ENCODE data around the gene LCMT2. TPM values are rescaled to one million over a fixed set of nuclear protein-coding genes. Genes with fewer than 3 reads are reported as not detected.

The LCMT2 gene
- total RNA-seq, 2 donors from 2014 or later, result 1.3 to 3.4 TPM

- Histone ChIP-seq H3K27ac (no peak within 1 kb of the TSS), H3K36me3 (replicated peaks in 1 of 2; ENCODE audit: insufficient read depth in 1 of 2, low read depth in 2 of 2) (no peaks in the 10 kb centered on the region), H3K9me3 (no peaks in the 10 kb centered on the region), H3K4me1 (no peaks in the 10 kb centered on the region), H3K27me3 (peaks cover 0 to 4% of the 10 kb centered on the region in 2 donors), H3K4me3 (no peak within 1 kb of the TSS)
- ATAC-seq (no peak), DNase-seq (no peak)
- intact Hi-C loops (cut with DNase I), result no loop called here
- WGBS, 2 donors, result 81% methylated on average over 11 of the region's 11 CpGs
- TF ChIP-seq, protein P1, sequence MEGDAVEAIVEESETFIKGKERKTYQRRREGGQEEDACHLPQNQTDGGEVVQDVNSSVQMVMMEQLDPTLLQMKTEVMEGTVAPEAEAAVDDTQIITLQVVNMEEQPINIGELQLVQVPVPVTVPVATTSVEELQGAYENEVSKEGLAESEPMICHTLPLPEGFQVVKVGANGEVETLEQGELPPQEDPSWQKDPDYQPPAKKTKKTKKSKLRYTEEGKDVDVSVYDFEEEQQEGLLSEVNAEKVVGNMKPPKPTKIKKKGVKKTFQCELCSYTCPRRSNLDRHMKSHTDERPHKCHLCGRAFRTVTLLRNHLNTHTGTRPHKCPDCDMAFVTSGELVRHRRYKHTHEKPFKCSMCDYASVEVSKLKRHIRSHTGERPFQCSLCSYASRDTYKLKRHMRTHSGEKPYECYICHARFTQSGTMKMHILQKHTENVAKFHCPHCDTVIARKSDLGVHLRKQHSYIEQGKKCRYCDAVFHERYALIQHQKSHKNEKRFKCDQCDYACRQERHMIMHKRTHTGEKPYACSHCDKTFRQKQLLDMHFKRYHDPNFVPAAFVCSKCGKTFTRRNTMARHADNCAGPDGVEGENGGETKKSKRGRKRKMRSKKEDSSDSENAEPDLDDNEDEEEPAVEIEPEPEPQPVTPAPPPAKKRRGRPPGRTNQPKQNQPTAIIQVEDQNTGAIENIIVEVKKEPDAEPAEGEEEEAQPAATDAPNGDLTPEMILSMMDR (IDR thresholded peaks at IDR 0.05), result no peak
- no peak for TF ChIP-seq POLR2A (IDR thresholded peaks at IDR 0.05)
Measured at GRCh38 chr15:43302205-43302817, 28.1 kb downstream of the LCMT2 start, which contains the start of gene TGM7. Gene TGM7, minus strand, starts transcription at chr15:43302255.

DNA sequence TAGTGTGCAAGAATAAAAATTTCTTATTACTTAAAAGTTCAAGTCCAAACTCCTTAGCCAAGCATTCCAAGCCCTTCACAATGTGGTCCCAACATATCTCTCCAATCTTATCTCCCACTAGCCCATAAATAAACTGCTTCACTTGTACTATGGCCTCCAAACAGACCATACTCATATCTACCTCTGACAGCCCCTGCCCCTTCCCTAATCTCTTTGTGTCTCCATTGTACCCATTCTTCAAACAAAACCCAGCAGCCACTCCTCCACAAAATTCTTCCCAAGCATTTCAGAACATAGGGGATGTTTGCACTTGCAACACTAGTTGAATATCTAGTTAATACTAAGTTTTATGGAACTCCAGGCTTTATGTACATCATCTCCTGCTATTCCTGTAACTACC lies 30.5 kb downstream of the LCMT2 start:
- no peak overlapping the region for H3K4me3 ChIP-seq
- no peak overlapping the region for H3K27ac ChIP-seq
- TF ChIP-seq, protein P1 (IDR thresholded peaks at IDR 0.05), result no peak
- TF ChIP-seq POLR2A (IDR thresholded peaks at IDR 0.05), result no peak
- peaks cover 0 to 4% of the 10 kb centered on the region in 2 donors for H3K27me3 ChIP-seq
- no peaks in the 10 kb centered on the region for H3K4me1 ChIP-seq
- no peaks in the 10 kb centered on the region for H3K9me3 ChIP-seq
- intact Hi-C loops (cut with DNase I), result no loop called here
- H3K36me3 ChIP-seq (replicated peaks in 1 of 2; ENCODE audit: insufficient read depth in 1 of 2, low read depth in 2 of 2), result no peaks in the 10 kb centered on the region
- no peak for ATAC-seq
- DNase-seq, result no peak

- DNase-seq, result no peak
- intact Hi-C loops (cut with DNase I), result no loop called here
- WGBS, 2 donors, result 74 to 87% methylated on average over 3 of the region's 3 CpGs
- Histone ChIP-seq H3K36me3 (replicated peaks in 1 of 2; ENCODE audit: insufficient read depth in 1 of 2, low read depth in 2 of 2) (no peaks in the 10 kb centered on the region), H3K4me1 (peaks cover 3% of the 10 kb centered on the region), H3K27ac (no peak overlapping the region), H3K9me3 (no peaks in the 10 kb centered on the region), H3K4me3 (no peak overlapping the region), H3K27me3 (no peaks in the 10 kb centered on the region)
- no peak for ATAC-seq
- TF ChIP-seq POLR2A (IDR thresholded peaks at IDR 0.05), result no peak
- TF ChIP-seq, protein P1 (IDR thresholded peaks at IDR 0.05), result no peak
Measured at GRCh38 chr15:43299411-43299810, 31.0 kb downstream of the LCMT2 start.

DNA sequence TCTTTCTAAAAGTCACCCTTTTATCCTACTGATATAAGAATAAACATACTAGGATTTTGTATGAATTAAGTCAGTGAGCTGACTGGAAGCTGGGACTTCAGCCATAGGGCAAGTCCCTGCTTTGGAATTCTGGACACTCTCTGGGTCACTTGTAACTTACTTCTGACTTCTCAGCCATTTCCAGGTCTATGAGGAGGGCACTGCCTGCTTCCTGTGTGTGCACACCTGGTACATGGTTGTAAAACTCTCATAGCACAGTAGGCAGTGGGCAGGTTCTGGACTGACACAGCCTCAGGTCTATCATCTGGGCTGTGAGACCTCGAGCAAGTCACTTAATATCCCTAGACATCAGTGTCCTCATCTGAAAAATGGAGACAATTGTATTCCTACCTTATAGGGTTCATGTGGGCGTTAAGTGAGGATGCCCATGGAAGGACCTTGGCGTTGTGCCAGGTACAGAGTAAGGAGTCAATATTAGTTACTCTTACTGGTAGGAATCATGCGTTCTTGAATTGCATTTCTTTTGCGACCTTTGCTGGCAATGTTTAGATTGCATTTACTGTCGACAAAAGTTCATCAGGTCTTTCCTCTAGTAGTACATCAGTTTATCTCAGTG lies 36.2 kb downstream of the LCMT2 start:
- peak; percentile 36 to 69 (median 65) for DNase-seq
- H3K4me1 ChIP-seq, result peaks cover 9% of the 10 kb centered on the region
- intact Hi-C loops (cut with DNase I), result no loop called here
- H3K9me3 ChIP-seq, result no peaks in the 10 kb centered on the region
- no peak overlapping the region for H3K4me3 ChIP-seq
- WGBS, 2 donors, result 21 to 26% methylated on average over 6 of the region's 6 CpGs
- TF ChIP-seq POLR2A (IDR thresholded peaks at IDR 0.05), result peak in 1 of 3 donors; percentile 28
- TF ChIP-seq, protein P1 (IDR thresholded peaks at IDR 0.05), result no peak
- H3K36me3 ChIP-seq (replicated peaks in 1 of 2; ENCODE audit: insufficient read depth in 1 of 2, low read depth in 2 of 2), result no peaks in the 10 kb centered on the region
- peak; percentile 83 for ATAC-seq
- H3K27me3 ChIP-seq, result no peaks in the 10 kb centered on the region
- H3K27ac ChIP-seq, result no peak overlapping the region

DNA sequence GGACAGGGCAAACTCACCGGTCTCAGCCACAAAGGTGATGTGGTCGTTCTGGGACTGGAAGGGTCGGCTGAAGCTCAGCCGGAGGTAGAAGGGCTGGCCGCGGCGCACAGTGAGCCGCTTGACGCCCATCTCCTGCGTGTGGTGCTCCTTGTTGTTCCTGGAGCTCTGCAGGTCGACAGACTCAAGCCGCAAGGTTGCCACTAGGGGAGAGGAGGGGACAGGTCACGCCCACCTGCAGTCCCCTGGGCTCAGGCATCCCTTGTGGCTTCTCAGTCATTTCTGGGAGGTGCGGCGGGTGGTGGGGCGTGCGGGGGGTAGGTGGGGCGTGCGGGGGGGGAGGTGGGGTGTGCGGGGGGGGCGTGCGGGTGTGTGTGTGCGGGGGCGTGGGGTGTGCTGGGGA lies 36.9 kb downstream of the LCMT2 start:
- DNase-seq, result peak; percentile 12 to 47 (median 33)
- TF ChIP-seq, protein P1 (IDR thresholded peaks at IDR 0.05), result peak in 1 of 7 experiments; percentile 6
- TF ChIP-seq POLR2A (IDR thresholded peaks at IDR 0.05), result no peak
- Histone ChIP-seq H3K4me3 (no peak overlapping the region), H3K27ac (no peak overlapping the region), H3K36me3 (replicated peaks in 1 of 2; ENCODE audit: insufficient read depth in 1 of 2, low read depth in 2 of 2) (no peaks in the 10 kb centered on the region), H3K4me1 (peaks cover 9% of the 10 kb centered on the region), H3K27me3 (no peaks in the 10 kb centered on the region), H3K9me3 (no peaks in the 10 kb centered on the region)
- intact Hi-C loops (cut with DNase I), result no loop called here
- ATAC-seq, result peak; percentile 73
- WGBS, 2 donors, result 13 to 15% methylated on average over 3 to 14 of the region's 24 CpGs
